Vagina (tissue), 2 donors: ENCODE data around the gene GREB1. TPM values are rescaled to one million over a fixed set of nuclear protein-coding genes. Genes with fewer than 3 reads are reported as not detected.

Source experiments
- DNase-seq, 2 donors: peaks; one replicate each; pipeline ENCODE4 v3.0.0-alpha.2; 2017; ENCODE audit errors: extremely low spot score in 2 of 2
- H3K27ac ChIP-seq: fragments of 200-600 bp; sonication (generic); one replicate; pipeline ENCODE4 v1.5.1; 2019
- H3K27me3 ChIP-seq: fragments of 200-600 bp; sonication (generic); one replicate; pipeline ENCODE4 v1.5.1; 2019
- H3K36me3 ChIP-seq, 2 donors: fragments of 200-600 bp; sonication (generic); one replicate each; pipeline ENCODE4 v1.5.1; 2017 to 2019
- H3K4me1 ChIP-seq: fragments of 200-600 bp; sonication (generic); one replicate; pipeline ENCODE4 v1.5.1; 2019
- H3K4me3 ChIP-seq, 2 donors: fragments of 200-600 bp; sonication (generic); 1 replicate in 1 of 2; 2 replicates in 1 of 2; pipeline ENCODE4 v1.5.1; 2016 to 2019
- H3K9me3 ChIP-seq: fragments of 200-600 bp; sonication (generic); one replicate; pipeline ENCODE4 v1.5.1; 2019
- POLR2A ChIP-seq, 2 donors: fragments of 450-650 bp; IDR thresholded peaks; one replicate each; pipeline ENCODE4 v1.6.1; 2017; ENCODE audit warnings: antibody characterized with exemption in 2 of 2, mild to moderate bottlenecking in 2 of 2, moderate library complexity in 2 of 2
- POLR2AphosphoS5 ChIP-seq, 2 donors: sonication (generic); formaldehyde crosslinking; IDR thresholded peaks; one replicate each; pipeline ENCODE4 v1.9.0; 2017; ENCODE audit warnings: antibody characterized with exemption in 2 of 2, mild to moderate bottlenecking in 2 of 2, low read depth in 1 of 2; ENCODE audit not compliant: insufficient read depth in 1 of 2
- intact Hi-C: fragments of 100-400 bp; cut with DNase I; formaldehyde crosslinking; loops from one replicate; pipeline ENCODE4 v1.15.1; 2023
- total RNA-seq: library from RNA; depleted of rRNA; stranded (reverse); fragments of >200 nt; gene quantifications from one replicate; pipeline ENCODE4 v1.2.3, GENCODE V29; 2016
- TF ChIP-seq, protein P1 (sequence below), 3 experiments: fragments of 450-650 bp in 2 of 3; fragments of 200-600 bp in 1 of 3; sonication (generic) in 1 of 3; IDR thresholded peaks; one replicate each; pipeline ENCODE4 v1.5.1; 2017 to 2019; ENCODE audit warnings: antibody characterized with exemption in 3 of 3, mild to moderate bottlenecking in 2 of 3, moderate library complexity in 2 of 3

GREB1 gene
- total RNA-seq, 1 donor from 2014 or later = 35.4 TPM

DNA sequence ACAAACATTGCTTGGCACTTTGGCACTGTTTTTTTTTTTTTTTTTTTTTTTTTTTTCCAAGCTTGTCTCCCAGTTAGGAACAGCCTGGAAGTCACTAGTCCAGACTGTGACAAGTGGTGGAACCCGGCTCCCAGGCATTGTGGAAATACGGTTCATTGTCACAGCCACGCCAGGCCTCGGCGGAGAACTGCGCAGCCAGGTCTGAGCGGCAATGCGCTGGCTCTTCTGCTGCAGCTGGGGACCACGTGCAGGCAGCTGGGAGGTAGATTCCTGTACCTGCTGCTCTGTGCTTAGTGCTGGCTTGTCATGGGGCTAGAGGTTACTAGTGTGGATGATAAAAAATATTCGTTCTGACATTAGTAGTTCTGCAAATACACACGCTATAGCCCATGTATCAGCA, 131.2 kb downstream of the GREB1 start:
- TF ChIP-seq POLR2AphosphoS5 (IDR thresholded peaks at IDR 0.05; ENCODE audit: insufficient read depth in 1 of 2, low read depth in 1 of 2) (no peak), POLR2A (IDR thresholded peaks at IDR 0.05) (no peak)
- TF ChIP-seq, protein P1, sequence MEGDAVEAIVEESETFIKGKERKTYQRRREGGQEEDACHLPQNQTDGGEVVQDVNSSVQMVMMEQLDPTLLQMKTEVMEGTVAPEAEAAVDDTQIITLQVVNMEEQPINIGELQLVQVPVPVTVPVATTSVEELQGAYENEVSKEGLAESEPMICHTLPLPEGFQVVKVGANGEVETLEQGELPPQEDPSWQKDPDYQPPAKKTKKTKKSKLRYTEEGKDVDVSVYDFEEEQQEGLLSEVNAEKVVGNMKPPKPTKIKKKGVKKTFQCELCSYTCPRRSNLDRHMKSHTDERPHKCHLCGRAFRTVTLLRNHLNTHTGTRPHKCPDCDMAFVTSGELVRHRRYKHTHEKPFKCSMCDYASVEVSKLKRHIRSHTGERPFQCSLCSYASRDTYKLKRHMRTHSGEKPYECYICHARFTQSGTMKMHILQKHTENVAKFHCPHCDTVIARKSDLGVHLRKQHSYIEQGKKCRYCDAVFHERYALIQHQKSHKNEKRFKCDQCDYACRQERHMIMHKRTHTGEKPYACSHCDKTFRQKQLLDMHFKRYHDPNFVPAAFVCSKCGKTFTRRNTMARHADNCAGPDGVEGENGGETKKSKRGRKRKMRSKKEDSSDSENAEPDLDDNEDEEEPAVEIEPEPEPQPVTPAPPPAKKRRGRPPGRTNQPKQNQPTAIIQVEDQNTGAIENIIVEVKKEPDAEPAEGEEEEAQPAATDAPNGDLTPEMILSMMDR (IDR thresholded peaks at IDR 0.05) = no peak
- intact Hi-C loops = no loop called here
- Histone ChIP-seq H3K27me3 (no peaks in the 10 kb centered on the region), H3K27ac (no peak overlapping the region), H3K9me3 (no peaks in the 10 kb centered on the region), H3K36me3 (no peaks in the 10 kb centered on the region), H3K4me3 (no peak overlapping the region), H3K4me1 (peaks cover 2% of the 10 kb centered on the region)
- DNase-seq = no peak

DNA sequence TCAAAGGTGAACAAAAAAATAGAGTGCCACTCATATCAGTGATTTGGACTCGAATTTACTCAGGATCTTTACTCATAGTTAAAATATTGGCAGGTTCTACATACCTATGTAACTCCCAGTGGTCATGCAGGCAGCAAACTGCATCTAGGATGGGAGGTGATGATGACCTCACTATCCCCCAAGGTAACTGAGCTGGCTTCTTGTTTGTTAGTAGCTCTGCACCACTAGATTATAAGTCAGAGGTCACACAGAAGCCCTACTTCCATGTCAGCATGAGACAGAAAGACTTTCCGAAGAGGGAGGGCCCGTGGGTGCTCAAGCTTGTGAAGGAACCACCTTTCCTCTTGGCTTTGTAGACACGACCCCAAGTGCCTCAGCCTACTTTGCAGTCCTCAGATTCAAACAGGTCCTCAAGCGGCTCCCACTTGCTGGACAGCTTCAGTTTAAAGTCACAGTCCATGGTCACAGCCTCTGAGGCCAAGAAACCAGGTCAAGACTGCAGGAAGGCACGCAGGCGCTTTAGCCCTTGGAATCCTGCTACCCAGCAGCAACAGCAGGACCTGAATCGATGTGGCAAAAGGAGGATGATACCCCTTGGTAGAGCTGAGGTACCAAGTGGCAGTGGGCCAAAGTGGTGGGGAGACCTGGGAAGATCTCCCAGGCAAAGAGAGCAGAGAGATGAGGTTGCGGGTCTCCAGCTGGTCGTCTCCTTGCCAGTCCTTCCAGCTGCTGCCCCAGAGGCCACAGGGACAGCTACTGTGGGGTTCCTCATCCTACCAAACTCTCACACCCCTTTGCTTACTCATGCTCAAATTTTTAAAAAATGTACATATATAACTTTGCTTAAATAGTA, 131.9 kb downstream of the GREB1 start:
- peak in 1 of 2 donors; percentile 93 for DNase-seq
- TF ChIP-seq POLR2A (IDR thresholded peaks at IDR 0.05) (no peak), POLR2AphosphoS5 (IDR thresholded peaks at IDR 0.05; ENCODE audit: insufficient read depth in 1 of 2, low read depth in 1 of 2) (no peak)
- TF ChIP-seq, protein P1 (IDR thresholded peaks at IDR 0.05) = no peak
- intact Hi-C loops = no loop called here
- Histone ChIP-seq H3K4me3 (no peak overlapping the region), H3K27me3 (no peaks in the 10 kb centered on the region), H3K27ac (no peak overlapping the region), H3K9me3 (no peaks in the 10 kb centered on the region), H3K36me3 (no peaks in the 10 kb centered on the region), H3K4me1 (peaks cover 5% of the 10 kb centered on the region)

DNA sequence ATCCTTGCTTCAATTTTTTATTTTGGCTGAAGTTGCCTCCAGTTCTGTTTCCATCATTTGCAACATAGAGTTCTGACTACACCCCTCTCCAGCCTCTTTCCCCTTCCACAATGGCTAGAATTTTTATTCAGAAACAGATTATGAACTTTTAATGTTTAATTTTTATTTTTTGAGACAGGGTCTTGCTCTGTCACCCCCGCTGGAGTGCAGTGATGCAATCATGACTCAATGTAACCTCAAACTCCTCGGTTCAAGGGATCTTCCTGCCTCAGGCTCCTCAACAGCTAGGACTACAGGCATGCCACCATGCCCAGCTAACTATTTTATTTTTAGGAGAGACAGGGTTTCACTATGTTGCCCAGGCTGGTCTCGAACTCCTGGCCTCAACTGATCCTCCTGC, 133.3 kb downstream of the GREB1 start:
- Histone ChIP-seq H3K36me3 (no peaks in the 10 kb centered on the region), H3K27ac (no peak overlapping the region), H3K27me3 (no peaks in the 10 kb centered on the region), H3K4me1 (peaks cover 5% of the 10 kb centered on the region), H3K4me3 (no peak overlapping the region), H3K9me3 (no peaks in the 10 kb centered on the region)
- intact Hi-C loops = no loop called here
- TF ChIP-seq, protein P1 (IDR thresholded peaks at IDR 0.05) = no peak
- TF ChIP-seq POLR2A (IDR thresholded peaks at IDR 0.05) (no peak), POLR2AphosphoS5 (IDR thresholded peaks at IDR 0.05; ENCODE audit: insufficient read depth in 1 of 2, low read depth in 1 of 2) (no peak)
- DNase-seq = no peak

DNA sequence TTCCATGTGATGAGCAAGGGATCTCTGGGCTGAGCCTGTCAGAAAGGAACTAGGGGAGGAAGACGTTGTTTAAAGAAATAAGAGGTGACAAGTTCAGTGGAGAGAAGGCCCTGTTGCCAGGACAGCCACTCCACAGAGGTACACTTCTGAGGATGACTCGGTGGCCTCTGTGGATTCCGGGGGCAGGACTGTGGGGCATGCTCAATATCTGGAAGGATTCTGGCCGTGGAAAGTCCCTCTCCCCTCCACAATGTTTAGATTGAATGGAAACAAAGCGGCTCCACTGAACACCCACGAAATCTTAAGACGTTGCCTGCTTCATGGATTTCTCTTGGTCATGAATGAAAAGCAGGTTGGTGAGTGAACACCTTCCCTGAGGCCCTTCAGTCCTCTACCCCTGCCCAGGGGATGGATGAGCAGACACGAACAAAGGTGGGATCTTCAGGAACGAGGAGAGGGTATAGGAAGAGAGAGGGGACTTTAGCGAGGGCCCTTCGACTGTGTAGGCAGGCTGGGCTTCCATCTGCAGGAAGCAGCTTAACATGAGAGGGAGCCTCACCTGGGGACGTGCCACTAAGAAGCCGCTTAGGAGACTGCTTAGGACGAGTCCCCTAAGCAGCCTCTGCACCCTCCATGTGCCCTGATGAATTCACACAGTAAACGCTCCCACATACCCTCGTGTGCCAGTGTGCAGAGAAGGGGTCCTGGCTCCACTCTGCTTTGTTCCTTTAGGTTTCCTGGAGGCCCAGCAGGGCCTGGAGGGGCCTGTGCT, 134.2 kb downstream of the GREB1 start:
- Histone ChIP-seq H3K4me3 (no peak overlapping the region), H3K4me1 (peaks cover 5% of the 10 kb centered on the region), H3K27ac (no peak overlapping the region), H3K27me3 (no peaks in the 10 kb centered on the region), H3K36me3 (no peaks in the 10 kb centered on the region), H3K9me3 (no peaks in the 10 kb centered on the region)
- peak in 1 of 2 donors; percentile 72 for DNase-seq
- intact Hi-C loops = no loop called here
- TF ChIP-seq, protein P1 (IDR thresholded peaks at IDR 0.05) = no peak
- TF ChIP-seq POLR2A (IDR thresholded peaks at IDR 0.05) (no peak), POLR2AphosphoS5 (IDR thresholded peaks at IDR 0.05; ENCODE audit: insufficient read depth in 1 of 2, low read depth in 1 of 2) (no peak)
